CD14-positive monocyte (primary cell): ENCODE results near the gene CTSH. TPM values are rescaled to one million over a fixed set of nuclear protein-coding genes. Genes with fewer than 3 reads are reported as not detected.

Experiments
- DNase-seq, 3 donors: peaks; one replicate each; pipeline ENCODE4 v3.0.0-alpha.2; 2011 to 2022
- H2AFZ ChIP-seq: 2 replicates; pipeline ENCODE4 v1.6.0; 2012; ENCODE audit warnings: mild to moderate bottlenecking, low read depth, low read length, inconsistent platforms; ENCODE audit not compliant: insufficient read depth, poor library complexity, severe bottlenecking
- H3K27ac ChIP-seq, 2 donors: 1 replicate in 1 of 2; 2 replicates in 1 of 2; pipeline ENCODE4 v1.5.1; 2012 to 2013; ENCODE audit warnings: low read length in 2 of 2, control low read depth in 1 of 2, inconsistent platforms in 1 of 2, low read depth in 1 of 2, mild to moderate bottlenecking in 1 of 2
- H3K27me3 ChIP-seq, 2 donors: one replicate each; pipeline versions ENCODE4 v1.6.0 to v1.6.1; 2011 to 2013; ENCODE audit warnings: low read length in 2 of 2; ENCODE audit not compliant: control insufficient read depth in 2 of 2, insufficient read depth in 2 of 2
- H3K36me3 ChIP-seq, 2 donors: replicated peaks in 1 of 2; 1 replicate in 1 of 2; 2 replicates in 1 of 2; pipeline versions ENCODE4 v1.5.1 to v1.6.1; 2012 to 2013; ENCODE audit warnings: low read length in 2 of 2, control low read depth in 1 of 2, inconsistent platforms in 1 of 2, mild to moderate bottlenecking in 1 of 2; ENCODE audit not compliant: insufficient read depth in 2 of 2, control insufficient read depth in 1 of 2
- H3K4me1 ChIP-seq, 2 donors: 1 replicate in 1 of 2; 2 replicates in 1 of 2; pipeline versions ENCODE4 v1.5.1 to v1.6.1; 2012 to 2013; ENCODE audit warnings: low read length in 2 of 2, control low read depth in 1 of 2, inconsistent platforms in 1 of 2, mild to moderate bottlenecking in 1 of 2, moderate library complexity in 1 of 2; ENCODE audit not compliant: insufficient read depth in 2 of 2, control insufficient read depth in 1 of 2
- H3K4me2 ChIP-seq: replicated peaks from 2 replicates; pipeline ENCODE3; 2012; ENCODE audit warnings: low read length, moderate library complexity, mild to moderate bottlenecking; ENCODE audit not compliant: poor library complexity, severe bottlenecking; ENCODE audit errors: extremely low read depth
- H3K4me3 ChIP-seq, 3 experiments: fragments of 200-600 bp in 1 of 3; sonication (generic) in 1 of 3; replicated peaks in 1 of 3; 1 replicate in 2 of 3; 2 replicates in 1 of 3; pipeline ENCODE4 v1.5.1; 2011 to 2013; ENCODE audit warnings: low read length in 3 of 3, mild to moderate bottlenecking in 3 of 3, control low read depth in 2 of 3, low read depth in 2 of 3, inconsistent platforms in 1 of 3, moderate library complexity in 1 of 3
- H3K79me2 ChIP-seq: 2 replicates; pipeline ENCODE4 v1.6.0; 2012; ENCODE audit warnings: mild to moderate bottlenecking, control low read depth, inconsistent platforms, low read length, moderate library complexity; ENCODE audit not compliant: insufficient read depth
- H3K9ac ChIP-seq: 2 replicates; pipeline ENCODE4 v1.6.0; 2017; ENCODE audit warnings: low read length, mild to moderate bottlenecking; ENCODE audit not compliant: insufficient read depth, poor library complexity, severe bottlenecking
- H3K9me3 ChIP-seq, 2 donors: replicated peaks in 1 of 2; 1 replicate in 1 of 2; 2 replicates in 1 of 2; pipeline versions ENCODE4 v1.5.1 to v1.6.1; 2012 to 2013; ENCODE audit warnings: low read length in 2 of 2, control low read depth in 1 of 2; ENCODE audit not compliant: control insufficient read depth in 1 of 2, insufficient read depth in 1 of 2
- H4K20me1 ChIP-seq: 2 replicates; pipeline ENCODE4 v1.6.0; 2012; ENCODE audit warnings: mild to moderate bottlenecking, low read length, control low read depth, moderate library complexity; ENCODE audit not compliant: insufficient read depth
- H3K27ac Mint-ChIP-seq, 7 donors: one replicate each; pipeline ENCODE4 v1.8.0; 2020; ENCODE audit warnings: mild to moderate bottlenecking in 7 of 7, mixed read lengths in 7 of 7, moderate library complexity in 6 of 7, inconsistent platforms in 2 of 7
- H3K27me3 Mint-ChIP-seq, 3 donors: one replicate each; pipeline ENCODE4 v1.8.0; 2021 to 2022; ENCODE audit warnings: low read depth in 3 of 3, mild to moderate bottlenecking in 3 of 3, mixed read lengths in 3 of 3, moderate library complexity in 3 of 3, inconsistent platforms in 1 of 3
- H3K36me3 Mint-ChIP-seq, 2 donors: one replicate each; pipeline ENCODE4 v1.8.0; 2020; ENCODE audit warnings: mixed read lengths in 2 of 2, inconsistent platforms in 1 of 2, mild to moderate bottlenecking in 1 of 2
- H3K4me1 Mint-ChIP-seq: one replicate; pipeline ENCODE4 v1.8.0; 2020; ENCODE audit warnings: mild to moderate bottlenecking, mixed read lengths
- H3K4me3 Mint-ChIP-seq, 2 donors: one replicate each; pipeline ENCODE4 v1.8.0; 2020; ENCODE audit warnings: mild to moderate bottlenecking in 2 of 2, mixed read lengths in 2 of 2, moderate library complexity in 1 of 2
- H3K9me3 Mint-ChIP-seq, 7 donors: one replicate each; pipeline ENCODE4 v1.8.0; 2020 to 2022; ENCODE audit warnings: mixed read lengths in 7 of 7, mild to moderate bottlenecking in 6 of 7, moderate library complexity in 6 of 7, inconsistent platforms in 2 of 7
- CTCF ChIP-seq: fragments of 200-600 bp; IDR thresholded peaks from one replicate; pipeline ENCODE4 v1.8.0; 2022; ENCODE audit warnings: antibody characterized with exemption, mild to moderate bottlenecking
- WGBS: methylation state at CpG from one replicate; pipeline ENCODE4 v1.1.5; 2013; ENCODE audit warnings: missing lambda C conversion rate; ENCODE audit not compliant: insufficient coverage; 5-methylcytosine and 5-hydroxymethylcytosine counted together
- intact Hi-C, 2 donors: fragments of 100-400 bp; cut with micrococcal nuclease; formaldehyde crosslinking; loops; one replicate each; pipeline versions ENCODE4 v1.15.0 to v1.15.1; 2023
- polyA plus RNA-seq, 3 donors: library from polyadenylated mRNA; depleted of rRNA in 1 of 3; unstranded in 2 of 3; stranded (reverse) in 1 of 3; fragments of 300-500 nt in 2 of 3; fragments of >200 nt in 1 of 3; fragmentation: Illumina TruSeq in 2 of 3; gene quantifications; 1 replicate in 2 of 3; 2 replicates in 1 of 3; pipeline ENCODE4 v1.2.3, GENCODE V29; 2012 to 2021

CTSH gene
- polyA plus RNA-seq, 3 donors = 555 to 884 (median 756) TPM

GRCh38 chr15:78950902-78951840 is 6.3 kb upstream of the CTSH start:
- peaks cover 6 to 8% of the 10 kb centered on the region in 2 donors for H3K4me1 ChIP-seq
- H3K9me3 Mint-ChIP-seq = peaks cover 0 to 3% (median 0%) of the 10 kb centered on the region in 7 donors
- intact Hi-C loops = no loop called here
- no peak overlapping the region for H3K9ac ChIP-seq
- no peak overlapping the region for H3K4me3 ChIP-seq
- no peak overlapping the region for H3K4me2 ChIP-seq
- no peak for TF ChIP-seq CTCF
- peak overlapping the region; percentile 36 for H2AFZ ChIP-seq
- H3K36me3 ChIP-seq = no peaks in the 10 kb centered on the region
- H3K9me3 ChIP-seq = no peaks in the 10 kb centered on the region
- no peaks in the 10 kb centered on the region for H4K20me1 ChIP-seq
- H3K27ac ChIP-seq = no peak overlapping the region
- H3K79me2 ChIP-seq = no peaks in the 10 kb centered on the region
- peak overlapping the region in 2 of 7 donors; percentile 15 to 35 for H3K27ac Mint-ChIP-seq
- H3K4me1 Mint-ChIP-seq = peaks cover 13% of the 10 kb centered on the region
- H3K27me3 Mint-ChIP-seq = peaks cover 8 to 14% (median 13%) of the 10 kb centered on the region in 3 donors
- no peaks in the 10 kb centered on the region for H3K36me3 Mint-ChIP-seq
- no peaks in the 10 kb centered on the region for H3K27me3 ChIP-seq
- WGBS = 19% methylated on average over 8 of the region's 10 CpGs
- no peak for DNase-seq
- no peak overlapping the region for H3K4me3 Mint-ChIP-seq

DNA sequence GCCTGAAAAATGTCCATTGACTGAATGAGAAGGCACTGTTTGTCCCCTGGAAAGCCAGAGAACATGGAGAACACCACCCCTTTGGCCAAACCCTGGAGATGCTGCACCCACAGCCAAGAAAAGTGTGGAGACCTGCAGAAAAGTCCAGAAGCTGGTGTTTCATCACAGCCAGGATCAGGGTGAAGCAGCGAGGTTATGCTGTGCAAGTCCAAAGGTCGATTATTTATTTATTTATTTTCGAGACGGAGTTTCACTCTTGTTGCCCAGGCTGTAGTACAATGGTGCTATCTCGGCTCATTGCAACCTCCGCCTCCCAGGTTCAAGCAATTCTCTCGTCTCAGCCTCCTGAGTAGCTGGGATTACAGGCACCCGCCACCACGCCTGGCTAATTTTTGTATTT is 5.5 kb upstream of the CTSH start:
- H3K36me3 Mint-ChIP-seq = no peaks in the 10 kb centered on the region
- WGBS = 96% methylated on average over 6 of the region's 9 CpGs
- no peak for DNase-seq
- Histone ChIP-seq H3K79me2 (no peaks in the 10 kb centered on the region), H2AFZ (no peak overlapping the region), H3K9ac (no peak overlapping the region), H3K9me3 (no peaks in the 10 kb centered on the region), H3K4me2 (no peak overlapping the region), H3K4me1 (peaks cover 6 to 9% of the 10 kb centered on the region in 2 donors), H4K20me1 (no peaks in the 10 kb centered on the region), H3K4me3 (no peak overlapping the region), H3K27ac (no peak overlapping the region), H3K27me3 (no peaks in the 10 kb centered on the region), H3K36me3 (no peaks in the 10 kb centered on the region)
- peaks cover 15% of the 10 kb centered on the region for H3K4me1 Mint-ChIP-seq
- H3K27me3 Mint-ChIP-seq = peaks cover 8 to 18% (median 17%) of the 10 kb centered on the region in 3 donors
- no peak overlapping the region for H3K27ac Mint-ChIP-seq
- no peak overlapping the region for H3K4me3 Mint-ChIP-seq
- peaks cover 0 to 3% (median 0%) of the 10 kb centered on the region in 7 donors for H3K9me3 Mint-ChIP-seq
- intact Hi-C loops = no loop called here
- no peak for TF ChIP-seq CTCF
